ENCODE data around the gene OGDH.

DNA sequence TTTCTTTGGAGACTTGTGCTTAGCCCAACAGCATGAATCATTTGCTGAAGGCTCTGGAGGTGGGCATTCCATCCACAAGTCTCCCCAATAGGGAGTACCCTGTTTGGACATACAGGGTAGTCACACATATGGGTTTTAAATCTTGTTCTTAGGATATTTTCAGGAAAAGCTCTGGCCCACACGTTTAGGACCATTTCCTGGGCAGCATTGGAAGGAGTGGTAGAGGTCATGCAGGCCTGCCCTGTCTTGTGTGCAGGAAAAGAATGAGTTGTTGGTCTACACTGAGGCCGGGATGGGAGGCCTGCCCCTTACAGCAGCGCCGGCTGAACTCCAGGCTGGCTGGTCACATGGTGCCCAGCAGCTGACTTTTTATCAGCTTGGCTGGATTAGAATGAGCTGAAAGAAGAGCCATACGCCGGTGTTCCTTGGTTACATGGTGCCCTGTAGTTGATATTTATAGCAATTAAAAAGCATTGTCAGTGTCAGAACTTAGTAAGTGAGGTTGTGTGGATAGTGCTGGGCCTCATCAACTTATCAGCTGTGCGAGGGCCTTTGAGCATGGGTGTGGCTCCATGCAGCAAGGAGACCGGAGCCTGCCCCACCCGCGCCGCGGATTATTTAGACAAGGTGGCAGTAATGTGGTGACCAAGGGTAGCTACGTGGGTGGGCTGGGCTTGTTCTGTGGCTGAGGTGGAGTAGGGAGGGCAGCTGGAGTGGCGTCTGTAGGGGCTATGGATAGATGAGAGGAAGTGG lies 28.6 kb downstream of the OGDH start:
- TF ChIP-seq CTCF (IDR thresholded peaks at IDR 0.05) (no peak), POLR2AphosphoS5 (IDR thresholded peaks at IDR 0.05) (no peak), POLR2A (IDR thresholded peaks at IDR 0.05) (no peak)

Data from breast epithelium (tissue), 3 donors.